HG03175 (cell line): ENCODE measurements around the gene KCNIP4.
"Not testable (repeated sequence)": the region's sequence is repeated elsewhere in the genome, so short reads cannot be mapped to it uniquely, and the experiment has no call there.

Source experiments
- ATAC-seq: cut with Tn5 transposase; IDR thresholded peaks from one replicate; pipeline ENCODE4 v1.9.1; 2021; ENCODE audit warnings: mild to moderate bottlenecking, moderate library complexity; ENCODE audit not compliant: unreplicated experiment

Gene KCNIP4

DNA sequence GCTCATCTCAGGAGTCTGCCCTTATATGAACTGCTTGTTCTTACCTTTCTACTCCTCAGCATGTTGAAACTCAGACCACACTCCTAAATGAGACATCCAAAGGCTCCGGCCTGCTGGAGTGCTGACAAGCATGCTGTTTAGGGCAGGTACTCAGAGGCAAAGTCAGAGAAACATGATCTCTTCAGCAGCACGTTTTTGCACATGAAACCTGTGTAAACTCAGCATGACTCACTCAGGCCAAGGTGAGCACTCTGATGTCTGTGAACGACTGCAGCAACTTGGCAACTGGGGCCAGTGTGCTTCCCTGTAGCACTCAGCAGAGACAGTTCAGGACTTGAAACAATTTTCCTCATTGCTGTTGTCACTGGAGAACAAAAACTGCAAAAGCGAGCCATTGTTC, 1138.8 kb downstream of the KCNIP4 start:
- ATAC-seq, result no peak

DNA sequence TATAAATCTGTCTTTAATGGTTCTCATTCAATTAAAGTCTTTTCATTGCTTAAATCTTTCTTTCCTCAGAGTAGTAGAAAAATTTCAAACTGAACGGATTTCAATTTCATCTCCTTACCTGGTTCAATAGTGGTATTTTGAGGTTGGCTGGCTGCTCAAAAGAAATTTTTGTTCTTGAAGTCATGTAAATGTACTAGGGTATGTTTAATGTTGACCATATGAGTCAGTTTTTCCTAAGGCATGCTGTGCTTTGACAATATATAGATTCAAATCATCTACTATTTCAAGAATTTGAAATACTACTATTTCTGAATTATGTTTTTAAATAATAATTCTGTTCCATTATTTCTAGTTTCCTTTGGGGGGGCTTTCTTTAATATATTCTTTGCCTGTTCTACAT, 1142.9 kb downstream of the KCNIP4 start:
- no peak for ATAC-seq

DNA sequence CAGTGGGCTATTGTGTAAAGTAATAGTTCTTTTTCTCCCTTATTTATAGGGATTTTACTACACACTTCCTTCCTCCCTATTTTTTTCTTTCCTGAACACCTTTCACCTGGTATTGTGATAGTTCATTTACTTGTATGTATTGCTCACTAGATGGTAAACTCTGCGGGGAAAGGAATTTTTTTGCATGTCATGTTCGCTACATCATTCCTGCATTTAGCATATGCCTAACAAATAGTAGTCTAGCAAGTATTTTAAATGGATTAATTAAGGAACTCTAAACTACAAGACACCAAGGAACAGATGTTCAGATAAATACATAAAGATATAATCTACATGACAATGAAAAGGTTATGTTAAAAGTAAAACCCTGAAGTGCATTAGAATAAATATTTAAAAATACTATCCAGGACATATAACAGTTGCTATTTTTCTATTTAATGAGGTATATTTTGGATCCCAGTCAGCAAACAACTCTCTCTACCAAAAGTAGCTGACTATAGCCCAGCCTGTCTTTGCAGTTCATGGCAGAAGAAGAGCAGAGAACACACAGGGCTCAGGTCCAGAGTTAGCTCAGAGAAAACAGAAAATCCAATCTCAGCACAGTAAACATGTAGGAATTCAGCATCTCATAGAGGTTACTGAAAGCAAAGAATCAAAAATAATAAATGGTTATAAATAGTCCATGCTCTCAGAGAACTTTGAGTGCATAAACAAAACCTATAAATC, 1160.5 kb downstream of the KCNIP4 start:
- no peak for ATAC-seq

DNA sequence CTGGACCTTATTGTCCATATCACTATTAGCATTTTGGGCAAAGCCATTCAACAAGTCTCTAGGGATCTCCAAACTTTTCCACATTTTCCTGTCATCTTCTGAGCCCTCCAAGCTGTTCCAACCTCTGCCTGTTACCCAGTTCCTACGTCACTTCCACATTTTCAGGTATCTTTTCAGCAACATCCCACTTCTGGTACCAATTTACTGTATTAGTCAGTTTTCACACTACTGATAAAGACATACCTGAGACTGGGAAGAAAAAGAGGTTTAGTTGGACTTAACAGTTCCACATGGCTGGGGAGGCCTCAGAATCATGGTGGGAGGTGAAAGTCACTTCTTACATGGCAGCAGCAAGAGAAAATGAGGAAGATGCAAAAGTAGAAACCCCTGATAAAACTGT, 1165.4 kb downstream of the KCNIP4 start:
- ATAC-seq, result not testable (repeated sequence)

DNA sequence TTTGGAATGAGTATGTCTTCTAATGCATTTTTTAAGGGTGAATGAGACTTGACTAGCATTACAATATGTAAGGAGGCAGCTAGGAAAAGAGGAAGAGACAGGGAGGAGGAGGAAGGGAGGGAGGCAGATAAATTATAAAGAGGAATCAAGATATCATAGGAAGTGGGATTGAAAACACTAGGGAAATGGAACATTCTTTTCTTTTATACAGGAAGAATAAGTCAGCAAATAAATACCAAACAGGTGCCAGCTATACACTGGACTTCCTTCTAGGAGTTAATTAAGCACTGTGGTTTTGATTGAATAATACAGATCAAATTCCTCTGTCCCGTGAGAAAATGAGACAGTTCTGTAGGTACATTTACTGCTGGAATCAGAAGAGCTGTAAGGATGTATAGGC, 1169.7 kb downstream of the KCNIP4 start:
- ATAC-seq, result no peak

DNA sequence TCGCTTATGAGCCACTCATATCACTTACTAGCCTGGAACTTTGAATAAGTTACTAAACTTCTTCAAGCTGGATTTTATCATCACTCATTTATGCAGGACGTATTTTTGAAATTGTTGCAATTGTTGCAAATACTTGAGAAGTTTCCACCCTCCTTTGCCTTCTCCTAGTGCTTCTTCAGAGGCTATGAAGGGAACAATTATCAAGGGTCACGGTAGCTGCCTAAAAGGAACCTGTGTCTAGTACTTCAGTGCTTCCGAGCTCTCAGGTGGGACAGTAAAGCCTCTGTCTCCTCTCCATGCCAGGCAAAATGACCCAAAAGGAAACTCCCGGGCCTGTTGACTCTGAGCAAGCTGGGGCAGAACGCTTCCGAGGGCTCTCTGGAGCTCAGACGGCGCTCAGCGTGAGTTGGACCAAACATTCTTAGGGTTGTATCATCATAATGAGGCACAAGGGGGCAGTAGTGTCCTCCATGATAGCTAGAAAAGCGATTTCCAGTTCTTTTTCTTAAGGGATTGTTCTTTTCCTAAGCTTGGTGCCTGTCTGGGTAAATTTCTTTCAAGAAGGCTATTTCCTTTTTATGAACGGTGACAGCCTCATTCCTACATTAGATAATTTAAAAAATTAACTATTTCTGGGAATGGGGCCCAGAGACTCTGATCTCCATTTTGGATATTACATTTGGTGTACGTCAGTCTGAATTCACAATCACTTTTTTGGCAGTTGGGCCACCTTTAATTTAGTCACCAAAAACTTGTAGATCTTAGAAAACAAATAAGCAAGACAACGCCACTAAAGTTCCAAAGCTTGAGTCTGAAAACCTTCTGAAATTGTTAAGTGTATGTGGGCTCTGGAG, 1175.2 kb downstream of the KCNIP4 start:
- peak; percentile 70 for ATAC-seq

DNA sequence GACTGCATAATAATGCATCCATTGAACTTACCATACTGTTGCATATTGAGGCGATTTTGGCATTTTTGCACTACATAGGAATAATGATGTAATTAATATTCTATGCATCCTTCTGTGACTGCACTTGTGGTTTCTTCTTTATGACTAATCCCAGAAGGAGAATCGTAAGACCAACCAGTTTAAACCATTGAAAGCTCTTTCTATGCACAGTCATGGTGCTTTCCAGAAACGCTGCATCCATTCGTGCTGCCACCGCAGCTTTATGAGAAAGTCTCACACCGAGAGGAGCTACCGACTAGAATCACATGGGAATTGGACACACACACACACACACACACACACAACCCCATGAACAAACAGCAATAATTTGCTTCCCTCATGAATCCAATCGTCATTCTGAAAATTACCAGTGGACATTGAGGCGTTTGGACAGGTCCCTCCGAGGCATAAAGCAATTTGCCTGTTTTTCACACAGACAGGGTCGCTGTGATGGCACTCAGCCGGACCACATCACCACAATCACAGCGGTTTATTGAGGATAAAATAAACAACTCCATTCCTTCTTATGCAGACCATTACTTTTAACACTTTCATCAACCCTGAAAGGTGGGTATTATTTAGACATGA, 1184.1 kb downstream of the KCNIP4 start:
- ATAC-seq, result no peak

DNA sequence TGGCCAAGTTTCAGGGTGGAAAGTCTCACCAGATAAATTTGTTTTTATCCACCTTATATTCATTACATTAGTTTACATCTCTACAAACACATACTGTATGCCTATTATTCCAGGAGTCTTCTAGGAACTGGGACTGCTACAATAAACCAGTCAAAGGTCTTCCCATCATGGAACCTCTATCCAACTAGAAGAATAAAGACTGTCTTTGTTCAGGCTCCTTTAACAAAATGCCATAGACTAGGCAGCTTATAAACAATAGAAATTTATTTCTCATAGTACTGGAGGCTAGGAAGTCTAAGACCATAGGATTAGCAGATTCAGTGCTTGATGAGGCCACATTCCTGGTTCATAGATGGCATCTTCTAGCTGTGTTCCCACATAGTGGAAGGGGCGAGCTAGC, 1186.7 kb downstream of the KCNIP4 start:
- ATAC-seq, result no peak

DNA sequence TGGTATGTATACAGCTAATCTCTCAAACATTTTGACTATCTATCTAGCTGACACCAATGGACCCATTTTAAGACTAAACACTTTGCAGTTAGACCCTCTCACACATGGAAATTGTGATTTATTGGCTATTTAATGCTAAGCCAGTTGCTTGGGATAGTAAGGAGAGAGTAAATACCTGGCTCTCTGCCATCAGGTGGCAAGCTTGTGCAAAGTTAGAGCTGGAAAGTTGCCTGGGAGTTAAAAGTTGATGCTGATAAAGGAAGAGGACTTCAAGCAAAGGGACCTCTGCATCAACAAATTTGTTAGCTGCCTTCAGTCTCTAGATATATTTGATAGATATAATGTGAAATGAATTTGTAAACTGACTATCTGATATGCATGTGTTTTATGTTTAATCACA, 1187.2 kb downstream of the KCNIP4 start:
- no peak for ATAC-seq

DNA sequence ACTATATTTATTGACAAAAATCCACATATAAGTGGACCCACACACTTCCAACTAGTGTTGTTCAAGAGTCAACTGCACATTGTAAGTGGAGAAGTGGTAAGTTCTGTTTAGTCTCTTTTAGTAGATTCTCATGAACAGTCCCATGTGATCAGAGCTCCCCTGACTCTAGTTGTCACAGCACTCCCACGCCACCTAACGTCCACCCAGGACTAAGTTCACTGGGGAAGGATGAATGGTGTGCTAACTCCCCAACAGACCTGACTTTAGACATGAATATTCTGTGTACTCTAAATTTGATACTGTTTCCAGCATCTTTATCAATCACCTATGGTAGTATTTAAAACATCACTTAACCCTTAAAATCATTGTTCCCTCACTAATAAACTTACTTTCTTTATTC, 1188.5 kb downstream of the KCNIP4 start:
- ATAC-seq, result no peak

DNA sequence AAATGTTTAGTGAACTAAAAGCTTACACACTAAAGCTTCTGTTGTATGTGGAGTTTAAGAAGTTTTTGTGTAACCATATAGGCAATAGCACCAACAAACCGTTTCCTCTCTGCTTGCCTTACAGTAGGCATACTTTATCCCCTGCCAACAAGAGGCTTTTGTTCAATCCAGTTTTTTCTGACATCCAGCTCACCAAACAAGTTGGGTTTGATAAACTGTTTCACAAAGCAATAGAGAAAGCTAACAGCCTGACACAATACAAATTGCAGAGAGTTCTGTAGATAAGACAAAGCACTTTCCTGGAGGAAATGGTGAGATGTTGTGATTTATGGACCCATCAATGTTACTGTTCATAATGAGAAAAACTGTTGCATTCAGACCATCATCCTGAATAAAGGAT, 1194.5 kb downstream of the KCNIP4 start:
- no peak for ATAC-seq

DNA sequence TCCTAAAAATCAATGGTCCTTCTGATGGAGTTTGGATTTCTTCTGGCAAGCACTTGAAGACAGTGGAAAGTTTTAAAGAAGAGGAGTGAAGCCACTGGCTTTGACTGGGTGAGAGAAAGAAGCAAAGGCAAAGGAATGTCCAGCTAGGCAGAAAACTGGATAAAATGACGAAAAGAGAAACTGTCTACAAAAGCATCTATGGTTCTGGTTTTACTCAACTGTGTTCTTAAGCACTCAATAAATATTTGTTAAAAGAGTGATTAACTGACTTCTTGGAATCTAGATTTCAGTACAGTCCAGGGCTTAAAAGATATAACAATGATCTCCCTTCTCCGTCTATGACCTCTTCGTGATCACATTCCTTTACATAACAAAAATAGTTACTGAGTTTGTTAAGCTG, 1195.9 kb downstream of the KCNIP4 start:
- ATAC-seq, result no peak

DNA sequence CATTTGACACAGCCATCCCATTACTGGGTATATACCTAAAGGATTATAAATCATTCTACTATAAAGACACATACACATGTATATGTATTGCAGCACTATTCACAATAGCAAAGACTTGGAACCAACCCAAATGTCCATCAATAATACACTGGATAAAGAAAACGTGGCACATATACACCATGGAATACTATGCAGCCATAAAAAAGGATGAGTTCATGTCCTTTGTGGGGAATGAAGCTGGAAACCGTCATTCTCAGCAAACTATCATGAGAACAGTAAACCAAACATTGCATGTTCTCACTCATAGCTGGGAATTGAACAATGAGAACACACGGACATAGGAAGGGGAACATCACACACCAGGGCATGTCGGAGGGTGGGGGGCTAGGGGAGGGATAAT, 1202.6 kb downstream of the KCNIP4 start:
- not testable (repeated sequence) for ATAC-seq

DNA sequence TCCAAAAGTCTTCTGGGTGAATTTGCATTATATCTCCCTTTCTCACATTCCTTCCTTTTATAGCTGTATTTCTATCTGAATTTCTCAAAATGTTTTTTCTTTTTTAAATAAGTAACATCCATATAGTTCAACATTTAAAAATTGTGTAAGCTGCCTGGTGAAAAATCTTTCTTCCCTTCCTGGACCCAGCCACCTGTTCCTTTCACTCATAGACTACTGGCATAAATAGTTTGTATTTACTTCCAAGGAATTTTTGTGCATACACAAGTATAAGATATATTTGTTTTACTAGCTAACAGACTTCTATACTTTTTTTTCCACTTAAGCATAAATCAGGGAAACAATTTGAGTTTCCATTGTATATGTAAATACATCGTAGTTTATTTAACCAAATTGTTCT, 1212.6 kb downstream of the KCNIP4 start:
- no peak for ATAC-seq

DNA sequence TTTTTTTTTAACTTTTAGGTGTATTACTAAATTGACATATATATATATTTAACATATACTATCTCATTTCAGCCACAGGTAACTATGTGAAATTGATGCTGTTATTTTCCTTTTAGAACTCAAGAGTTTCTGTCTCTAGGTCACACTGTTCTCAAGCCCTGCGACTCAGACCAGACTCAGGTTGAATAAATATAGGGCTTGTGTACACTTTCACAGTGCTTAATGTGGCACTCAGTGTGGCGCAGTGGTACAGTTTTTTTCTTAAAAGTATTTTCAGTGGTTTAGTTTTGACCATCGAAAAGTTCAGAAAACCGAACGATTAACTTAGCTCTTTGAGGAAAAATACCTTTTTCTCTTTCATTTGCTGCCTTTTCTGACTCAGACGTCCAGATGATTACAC, 1223.7 kb downstream of the KCNIP4 start:
- ATAC-seq, result peak; percentile 87

DNA sequence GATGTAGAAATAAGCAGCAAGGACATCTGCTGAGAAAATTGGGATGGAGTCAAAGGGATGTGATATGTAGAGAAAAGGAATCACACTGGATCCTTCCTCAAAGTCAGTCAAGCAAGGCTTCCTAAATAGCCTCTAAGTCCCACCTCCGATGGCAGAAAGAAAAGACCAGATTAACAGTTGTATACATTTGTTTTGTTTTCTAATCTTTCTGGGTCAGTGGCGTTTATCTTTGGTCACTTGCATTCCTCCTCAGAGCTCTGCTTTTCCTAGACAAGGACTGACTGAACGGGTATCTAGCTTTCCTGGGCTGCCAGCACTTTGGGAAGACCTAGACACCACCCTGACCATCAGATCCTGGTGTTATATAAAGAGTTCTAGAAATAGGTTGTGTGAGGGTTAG, 1225.1 kb downstream of the KCNIP4 start:
- ATAC-seq, result no peak

DNA sequence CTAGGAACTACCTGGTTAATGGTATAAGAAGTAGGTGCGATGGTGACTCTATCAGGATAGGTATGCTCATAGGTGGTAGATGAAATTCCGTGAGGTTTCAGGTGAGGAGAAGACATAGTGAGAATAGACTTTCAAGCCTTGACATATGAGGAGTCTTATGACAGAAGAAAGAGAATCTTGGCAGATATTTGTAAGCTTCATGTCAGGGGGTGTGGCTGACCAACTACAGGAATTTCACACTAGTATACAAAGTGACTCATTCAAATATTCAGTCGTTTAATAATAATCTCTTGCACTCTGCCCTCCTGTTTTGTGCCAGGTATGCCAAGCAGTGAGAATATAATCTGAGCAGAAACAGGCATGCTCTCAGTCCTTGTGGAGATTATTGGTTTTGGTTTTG, 1225.6 kb downstream of the KCNIP4 start:
- no peak for ATAC-seq

DNA sequence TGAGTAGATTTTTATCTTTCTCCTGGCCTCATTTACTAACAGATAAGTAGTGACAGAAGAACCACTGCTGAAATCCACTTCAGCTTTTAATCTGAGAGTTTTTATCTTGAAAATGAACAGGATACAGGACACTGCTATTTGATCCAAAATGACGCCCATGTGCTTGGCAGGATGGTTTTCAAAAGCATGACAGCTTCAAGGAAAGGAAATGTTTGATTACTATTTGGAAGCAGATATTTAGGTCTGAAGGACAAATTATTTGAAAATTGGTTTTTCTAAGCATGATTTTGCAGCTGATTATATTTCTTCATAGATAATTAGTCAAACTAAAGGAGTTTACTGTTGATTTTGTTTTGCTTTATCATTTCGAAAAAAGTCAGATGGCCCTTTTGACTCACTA, 1237.2 kb downstream of the KCNIP4 start:
- no peak for ATAC-seq

DNA sequence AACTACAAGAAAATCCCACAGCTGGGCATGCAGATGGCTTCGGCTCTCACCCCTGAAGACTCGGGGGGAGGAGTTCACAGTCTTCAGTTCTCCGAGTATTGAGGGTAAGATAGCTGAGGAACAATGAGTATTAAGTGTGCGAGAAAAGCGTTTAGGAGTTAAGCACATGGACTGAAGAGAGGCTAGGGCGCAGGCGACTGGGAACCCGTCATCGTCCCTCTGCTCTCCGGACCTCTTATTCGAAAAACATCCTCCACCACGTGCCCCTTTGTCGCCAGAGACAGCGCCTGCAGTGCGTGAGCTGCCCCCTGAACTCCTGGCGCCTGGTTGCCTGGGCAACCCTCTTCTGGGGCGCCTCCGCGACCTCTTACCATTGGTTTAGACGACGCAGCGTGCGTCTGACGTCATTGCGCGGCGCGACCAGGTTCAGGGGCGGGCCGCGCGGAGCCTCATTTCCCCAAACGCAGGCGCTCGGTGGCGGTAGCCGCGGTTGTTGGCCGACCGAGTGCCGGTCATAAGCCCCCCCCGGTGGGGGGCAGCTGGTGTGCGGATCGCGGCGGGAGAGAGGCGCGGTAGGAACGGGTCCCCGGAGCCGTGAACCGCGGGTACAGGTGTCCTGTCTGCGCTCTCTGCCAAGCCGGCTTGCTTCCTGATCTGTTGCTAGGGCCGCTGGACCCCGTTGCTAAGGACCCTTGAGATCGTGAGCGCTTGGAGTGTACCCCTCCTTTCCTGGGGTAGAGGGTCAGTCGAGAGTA, 1248.4 kb downstream of the KCNIP4 start, which contains the start of gene PACRGL:
Gene PACRGL (plus strand): TSS at position 452 of the 755 bp plus-strand sequence. CDS start 4,024 bp downstream, outside the sequence.
- ATAC-seq, result peak; percentile 99

DNA sequence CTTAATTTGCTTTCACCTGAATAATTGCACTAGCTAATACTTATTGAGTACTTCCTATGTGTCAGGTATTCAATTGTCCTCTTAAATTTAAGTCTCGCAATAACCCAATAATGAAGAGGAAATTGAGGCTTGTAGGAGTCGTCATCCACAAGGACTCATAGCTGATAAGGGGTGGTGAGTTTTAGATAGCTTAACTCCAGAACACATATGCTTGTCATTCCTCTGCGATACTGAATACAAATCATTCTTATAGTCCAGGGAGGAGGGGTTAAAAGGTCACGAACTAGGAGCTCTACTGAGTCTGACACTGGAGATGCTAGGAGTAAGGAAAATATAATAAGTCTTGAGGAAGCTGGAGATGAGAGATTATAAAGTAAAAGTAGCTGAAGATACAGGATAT, 1249.8 kb downstream of the KCNIP4 start:
- ATAC-seq, result no peak

DNA sequence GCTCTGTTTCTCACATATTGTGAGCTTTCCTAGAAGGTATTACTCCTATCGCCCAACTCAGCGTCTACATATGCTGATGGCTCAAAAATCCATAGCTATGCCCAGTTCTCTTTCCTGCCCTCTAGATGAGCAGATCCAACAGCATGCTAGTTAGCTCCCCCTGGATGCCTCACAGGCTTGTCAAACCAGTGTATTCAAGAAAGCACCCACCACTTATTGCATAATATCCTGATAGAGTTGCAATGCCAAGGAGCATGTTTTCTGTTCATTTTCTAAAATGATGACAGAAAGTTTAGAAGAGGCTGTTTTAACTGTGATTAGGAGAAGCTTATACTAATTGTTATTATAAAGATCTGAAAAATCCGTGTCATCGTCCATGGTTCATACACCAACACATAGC, 1250.2 kb downstream of the KCNIP4 start:
- no peak for ATAC-seq
